ENCODE data around the gene CNKSR1.
"Not testable (repeated sequence)": the region's sequence is repeated elsewhere in the genome, so short reads cannot be mapped to it uniquely, and the experiment has no call there.

Gene CNKSR1

GRCh38 chr1:26225033-26225831 is 47.9 kb downstream of the CNKSR1 start:
- peak; percentile 49 for ATAC-seq
- peak; percentile 65 for DNase-seq

- not testable (repeated sequence) for DNase-seq, ATAC-seq
Observed at GRCh38 chr1:26230682-26231081, 53.4 kb downstream of the CNKSR1 start.

GRCh38 chr1:26233903-26234643 is 56.8 kb downstream of the CNKSR1 start, which contains the start of gene CEP85:
TSS of gene CEP85 (plus strand) at chr1:26234200. CDS start at chr1:26239784, 5,584 bp downstream.
- DNase-seq (peak; percentile 99), ATAC-seq (peak; percentile 95)

DNA sequence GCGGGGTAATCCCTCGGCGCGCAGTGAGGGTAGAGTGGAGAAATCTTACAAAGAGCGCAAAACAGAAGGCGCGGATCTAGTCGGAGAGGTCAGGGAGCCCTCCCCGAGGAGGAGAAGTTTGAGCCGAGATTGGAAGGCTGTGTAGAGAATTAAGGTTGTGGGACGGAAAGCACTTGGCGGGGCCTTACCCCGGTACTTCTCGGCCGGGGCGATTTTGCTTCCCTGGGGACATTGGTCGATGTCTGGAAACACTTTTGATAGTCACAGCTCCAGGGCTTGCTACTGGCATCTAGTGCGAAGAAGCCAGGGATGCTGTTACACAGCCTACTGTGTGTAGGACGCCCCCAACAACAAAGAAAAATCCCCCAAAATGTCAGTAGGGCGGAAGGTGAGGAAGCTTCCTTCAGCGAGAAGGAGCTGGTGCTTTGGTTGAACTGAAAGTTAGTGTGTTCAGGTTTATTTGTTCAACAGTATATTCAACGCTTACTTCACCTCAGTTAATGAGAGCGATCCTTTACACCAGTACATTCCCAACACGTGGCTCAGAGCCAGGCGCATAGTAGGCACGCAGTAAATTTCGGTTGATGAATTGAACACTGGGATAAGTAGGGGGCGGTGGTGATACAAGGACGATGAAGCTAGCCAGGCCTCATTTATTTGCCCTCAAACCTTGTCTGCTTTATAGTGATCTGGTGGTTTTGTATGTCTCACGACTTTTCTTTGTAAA is 57.5 kb downstream of the CNKSR1 start:
- ATAC-seq (no peak), DNase-seq (peak; percentile 23)

DNA sequence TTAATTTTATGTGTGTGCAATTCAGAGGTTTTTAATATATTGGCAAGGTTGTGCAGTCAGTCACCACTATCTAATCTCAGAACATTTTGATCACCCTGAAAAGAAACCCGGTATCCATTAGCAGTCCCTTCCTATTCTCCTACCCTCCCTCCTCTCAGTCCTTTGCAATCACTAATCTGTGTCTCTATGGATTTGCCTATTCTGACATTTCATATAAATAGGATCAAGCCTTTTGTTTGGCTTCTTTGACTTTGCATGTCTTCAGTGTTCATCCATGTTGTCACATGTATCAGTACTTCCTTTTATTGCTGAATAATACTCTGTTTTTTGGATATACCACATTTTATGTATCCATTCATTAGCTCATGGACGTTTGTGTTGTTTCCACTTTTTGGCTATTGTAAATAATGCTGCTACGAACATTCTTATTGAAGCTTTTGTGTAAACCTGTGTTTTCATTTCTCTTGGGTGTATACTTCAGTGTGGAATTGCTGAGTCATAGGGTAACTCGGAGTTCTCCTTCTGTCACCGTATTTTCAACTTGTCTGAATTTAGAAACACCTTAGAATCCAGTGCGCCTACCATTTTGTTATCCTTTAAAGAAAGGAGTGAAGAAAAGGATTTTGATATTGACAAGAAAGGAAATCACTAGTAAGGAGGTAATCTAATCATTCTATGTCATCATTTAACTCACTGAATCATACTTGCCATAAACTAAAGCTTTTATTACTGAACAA is 60.1 kb downstream of the CNKSR1 start:
- ATAC-seq (no peak), DNase-seq (no peak)
